ENCODE results near the gene LLCFC1.

Gene LLCFC1

DNA sequence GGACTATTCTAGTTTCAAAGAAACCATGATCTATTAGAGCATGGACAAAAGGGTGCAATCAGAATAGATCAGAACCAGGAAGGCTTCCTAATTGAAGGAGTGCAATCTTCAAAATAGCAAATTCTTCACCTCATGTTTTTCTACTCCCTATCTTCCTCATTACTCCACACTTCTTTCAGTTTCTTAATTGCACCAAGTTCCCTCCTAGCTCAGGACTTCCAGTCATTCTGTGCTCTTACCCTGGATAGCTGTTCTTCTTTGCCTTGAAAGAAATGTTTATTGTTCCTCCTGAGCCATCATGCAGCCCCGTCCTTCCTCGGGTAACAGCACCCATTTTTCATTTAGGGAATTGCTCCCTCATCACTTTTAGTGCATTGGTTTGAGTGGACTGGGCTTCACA lies 28.8 kb upstream of the LLCFC1 start:
- DNase-seq (ENCODE audit: low read depth in 2 of 2) = no peak

DNA sequence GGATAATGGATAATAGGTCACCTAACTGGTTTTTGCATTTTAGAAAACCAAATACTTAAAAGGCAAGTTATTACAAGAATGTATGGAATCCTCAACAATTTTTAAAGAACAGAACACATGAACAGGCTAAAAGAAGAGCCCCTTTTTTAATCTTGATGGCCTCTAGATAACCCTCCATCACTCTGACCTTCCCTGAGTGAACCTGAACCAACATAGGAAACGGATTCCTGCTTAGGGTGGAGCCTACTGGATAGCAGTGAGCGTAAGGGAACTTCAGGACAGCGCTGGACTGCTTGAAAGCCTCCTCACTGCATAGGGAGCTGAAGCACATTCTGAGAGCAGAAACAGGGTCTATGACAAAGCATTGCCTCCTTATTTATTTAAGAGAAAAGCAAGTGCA lies 26.2 kb upstream of the LLCFC1 start:
- no peak for DNase-seq (ENCODE audit: low read depth in 2 of 2)

DNA sequence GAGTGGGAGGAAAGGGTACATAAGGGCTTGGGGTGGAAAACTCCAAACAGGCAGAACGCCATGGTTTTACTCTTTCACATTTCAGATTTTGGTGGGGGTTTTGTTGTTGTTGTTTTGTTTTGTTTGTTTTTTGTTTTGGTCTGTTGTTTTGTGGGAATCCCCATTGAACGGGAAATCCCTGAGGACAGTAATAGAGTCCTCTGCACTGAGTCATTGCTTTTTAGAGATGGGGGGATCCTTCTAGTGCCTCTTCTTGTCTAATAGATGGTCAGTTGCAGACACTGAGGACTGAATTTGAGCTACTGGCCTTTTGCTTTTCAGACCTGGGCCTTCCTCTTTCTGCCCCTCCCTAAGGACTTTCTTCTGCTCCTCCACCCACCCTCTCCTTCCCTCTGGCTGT lies 25.7 kb upstream of the LLCFC1 start:
- no peak for DNase-seq (ENCODE audit: low read depth in 2 of 2)

DNA sequence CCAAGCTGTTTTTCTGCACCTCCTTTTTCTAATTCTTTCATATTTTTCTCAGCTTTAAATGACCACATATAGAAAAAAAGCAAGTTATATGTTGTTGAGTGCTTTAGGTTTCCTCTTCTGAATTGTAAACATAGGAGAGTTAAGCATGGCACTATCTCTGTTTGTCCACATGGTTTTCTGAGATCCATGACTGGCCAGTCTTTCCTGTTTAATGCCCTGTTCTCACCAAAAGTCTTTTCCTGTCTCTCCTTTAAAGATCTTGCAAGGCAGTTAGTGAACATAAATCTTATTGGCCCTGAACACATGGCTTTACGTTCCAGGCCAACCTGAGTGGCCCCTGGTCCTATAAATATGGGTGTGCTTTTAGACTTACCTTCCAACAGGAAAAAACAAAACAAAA lies 25.2 kb upstream of the LLCFC1 start:
- DNase-seq (ENCODE audit: low read depth in 2 of 2) = no peak

DNA sequence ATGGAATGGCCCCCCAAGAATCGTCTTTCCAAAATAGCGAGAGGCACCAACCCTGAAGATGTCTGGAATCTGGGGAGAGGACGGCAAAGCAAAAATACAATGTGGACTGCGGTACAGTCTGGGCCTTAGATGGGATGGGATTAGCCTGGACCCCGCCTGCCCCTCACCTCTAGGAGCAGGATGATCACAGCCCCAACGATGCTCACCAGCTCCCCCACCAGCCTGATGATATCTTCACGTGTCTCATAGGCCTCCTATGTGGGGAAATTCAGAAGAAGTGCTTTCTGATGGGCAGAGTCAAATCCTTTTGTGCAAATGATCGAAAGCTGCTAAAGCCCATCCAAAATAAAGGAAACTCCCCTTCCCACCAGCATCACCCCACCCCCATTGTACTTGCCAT lies 24.0 kb upstream of the LLCFC1 start:
- DNase-seq (ENCODE audit: low read depth in 2 of 2) = no peak

DNA sequence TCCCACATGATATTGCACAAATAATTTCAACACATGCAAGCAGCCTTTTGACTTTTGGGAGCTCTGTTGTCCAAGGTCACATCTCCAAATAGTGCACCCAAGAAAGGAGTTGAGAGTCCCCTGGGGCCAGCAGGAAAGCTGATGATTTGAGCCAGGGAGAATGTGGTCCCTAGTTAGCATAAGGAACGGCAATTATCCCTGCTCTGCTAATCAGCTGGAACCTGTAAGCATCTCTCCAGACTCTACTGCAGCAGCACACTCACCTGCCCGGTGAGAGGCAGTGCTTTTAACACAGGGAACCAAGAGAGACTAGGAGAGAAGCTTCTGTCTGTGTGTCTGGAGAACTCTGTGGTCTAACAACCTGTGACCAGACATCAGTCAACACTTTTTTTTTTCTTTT lies 22.8 kb upstream of the LLCFC1 start:
- DNase-seq (ENCODE audit: low read depth in 2 of 2) = no peak

DNA sequence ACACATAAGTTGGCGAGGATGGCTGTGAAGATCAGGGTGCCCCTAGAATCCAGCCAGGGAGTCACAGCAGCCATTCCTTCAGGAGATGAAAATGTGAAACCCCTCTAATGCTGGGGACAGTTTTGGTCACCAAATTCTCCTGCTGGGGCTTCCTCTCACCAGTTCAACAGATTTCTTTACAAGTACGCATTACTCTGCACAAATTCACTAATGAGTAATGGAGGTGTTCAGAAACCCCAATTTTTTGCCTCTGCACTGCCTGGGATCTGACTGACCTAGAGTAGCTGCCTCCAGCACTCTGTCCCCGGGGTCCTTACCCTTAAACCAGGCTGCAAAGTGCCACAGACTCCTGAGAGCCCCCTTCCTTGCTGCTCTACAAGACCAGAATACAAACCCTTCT lies 21.8 kb upstream of the LLCFC1 start:
- DNase-seq (ENCODE audit: low read depth in 2 of 2) = no peak

DNA sequence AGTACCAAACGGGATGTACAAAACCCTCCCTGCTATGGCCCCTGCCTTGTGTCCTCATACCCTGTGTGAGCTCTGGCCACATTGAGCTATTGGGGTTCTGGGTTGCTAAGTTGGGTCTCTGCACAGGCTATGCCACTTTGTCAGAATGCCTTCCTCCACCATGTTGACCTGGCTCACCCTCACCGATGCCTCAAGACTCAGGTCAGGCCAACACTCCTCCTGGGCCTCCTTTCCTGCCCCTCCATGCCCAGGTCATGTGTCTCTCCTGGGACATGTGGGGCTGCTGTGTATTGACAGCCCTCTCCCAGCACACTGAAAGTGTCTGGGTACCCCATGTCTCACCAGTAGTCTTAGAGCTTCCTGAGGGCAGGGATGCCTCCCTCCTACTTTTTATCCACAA lies 20.4 kb upstream of the LLCFC1 start:
- no peak for DNase-seq (ENCODE audit: low read depth in 2 of 2)

DNA sequence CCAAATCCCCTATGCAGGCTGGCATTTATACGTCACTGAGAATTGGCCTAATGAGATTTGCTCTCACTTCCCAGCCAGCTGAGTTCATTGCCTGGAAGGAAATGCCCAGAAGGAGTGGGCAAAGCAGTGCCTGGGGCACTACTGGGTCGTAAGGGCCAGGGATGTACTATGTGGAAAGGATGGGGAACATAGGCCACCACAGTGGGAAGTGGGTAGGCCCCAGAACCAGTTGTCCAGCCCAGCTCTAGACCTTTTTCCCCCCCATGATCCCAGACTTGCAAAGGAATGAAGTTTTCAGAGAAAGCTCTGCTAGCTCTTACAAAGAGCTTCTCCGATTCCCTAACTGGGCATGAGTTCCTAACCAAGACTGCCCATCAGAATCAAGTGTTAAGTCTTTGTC lies 19.6 kb upstream of the LLCFC1 start:
- no peak for DNase-seq (ENCODE audit: low read depth in 2 of 2)

DNA sequence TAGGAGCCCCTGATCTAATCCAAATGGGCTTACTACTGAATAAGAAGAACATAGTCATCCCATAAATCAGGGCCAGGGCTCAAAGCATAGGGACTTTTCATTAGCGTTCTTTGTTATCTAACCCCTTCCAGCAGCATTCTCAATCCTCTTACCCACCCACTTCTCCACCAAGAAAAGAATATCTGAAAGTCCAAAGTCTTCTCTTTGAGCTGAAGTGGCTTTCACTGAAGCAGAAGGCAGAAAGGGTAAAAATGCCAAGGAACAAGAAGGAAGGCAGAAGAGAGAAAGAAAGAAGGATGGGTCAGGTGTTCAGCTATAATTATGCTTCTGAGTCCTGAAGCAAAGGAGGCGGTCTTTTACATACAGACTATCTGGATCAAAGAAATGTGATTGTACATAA lies 15.9 kb upstream of the LLCFC1 start:
- no peak for DNase-seq (ENCODE audit: low read depth in 2 of 2)

DNA sequence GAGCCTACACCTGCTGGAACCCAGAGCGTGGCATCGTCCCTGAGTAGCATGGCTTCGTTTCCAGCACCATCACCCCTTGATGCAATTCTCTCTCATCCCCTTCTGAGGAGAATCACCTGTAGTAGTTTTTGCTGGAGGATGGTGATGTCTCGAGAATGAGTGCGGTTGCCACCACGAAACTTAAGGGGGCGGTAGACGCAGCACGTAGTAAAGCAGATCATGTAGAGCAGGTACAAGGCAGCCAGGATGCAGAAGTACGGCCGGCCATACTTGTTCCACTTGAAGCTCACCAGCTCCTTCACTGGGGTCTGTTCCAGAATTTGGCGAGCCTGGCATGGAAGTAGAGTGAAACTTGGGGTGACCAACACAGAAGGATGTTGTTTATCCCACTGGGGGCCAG lies 13.9 kb upstream of the LLCFC1 start:
- no peak for DNase-seq (ENCODE audit: low read depth in 2 of 2)

DNA sequence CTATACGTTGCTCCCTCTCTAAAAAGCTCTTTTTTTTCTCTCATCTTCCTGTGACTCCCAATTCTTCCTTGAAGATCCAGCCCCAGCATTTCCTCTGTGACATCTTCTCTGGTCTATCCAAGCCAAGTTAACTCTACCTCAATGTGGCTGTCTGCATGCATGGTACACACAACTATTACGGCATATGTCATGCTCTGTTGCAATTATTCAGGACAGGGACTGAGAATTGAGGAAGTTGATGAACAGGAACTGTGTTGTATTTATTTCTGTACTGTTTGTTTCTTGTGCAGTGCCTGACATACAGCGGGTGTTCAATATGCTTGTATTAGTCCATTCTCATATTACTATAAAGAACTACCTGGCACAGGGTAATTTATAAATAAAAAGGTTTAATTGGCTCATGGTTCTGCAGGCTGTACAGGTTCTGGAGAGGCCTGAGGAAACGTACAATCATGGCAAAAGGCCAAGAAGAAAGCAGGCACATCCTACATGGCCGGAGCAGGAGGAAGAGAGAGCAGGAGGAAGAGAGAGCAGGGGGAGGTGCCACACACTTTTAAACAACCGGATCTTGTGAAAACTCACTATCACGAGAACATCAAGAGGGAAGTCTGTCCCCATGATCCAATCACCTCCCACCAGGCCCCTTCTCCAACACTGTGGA lies 12.1 kb upstream of the LLCFC1 start:
- DNase-seq (ENCODE audit: low read depth in 2 of 2) = no peak

DNA sequence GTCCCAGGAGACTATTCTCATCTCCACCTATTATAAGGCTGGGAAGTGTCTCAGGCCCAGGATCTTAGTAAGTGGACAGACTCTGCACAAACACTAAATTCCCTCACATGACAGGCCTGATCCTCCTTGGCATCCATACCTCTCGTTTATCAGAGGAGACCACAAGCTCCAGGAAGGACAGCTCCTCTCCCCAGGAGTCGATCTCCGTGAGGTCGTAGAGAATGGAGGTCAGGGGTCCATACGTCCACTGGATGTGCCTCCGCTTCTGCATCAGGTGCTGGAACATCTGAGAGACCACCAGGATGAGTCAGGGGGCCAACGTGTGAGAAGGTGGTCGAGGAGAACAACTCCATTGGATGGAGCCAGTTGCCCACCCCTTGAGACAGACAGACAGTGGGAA lies 11.3 kb upstream of the LLCFC1 start:
- no peak for DNase-seq (ENCODE audit: low read depth in 2 of 2)

DNA sequence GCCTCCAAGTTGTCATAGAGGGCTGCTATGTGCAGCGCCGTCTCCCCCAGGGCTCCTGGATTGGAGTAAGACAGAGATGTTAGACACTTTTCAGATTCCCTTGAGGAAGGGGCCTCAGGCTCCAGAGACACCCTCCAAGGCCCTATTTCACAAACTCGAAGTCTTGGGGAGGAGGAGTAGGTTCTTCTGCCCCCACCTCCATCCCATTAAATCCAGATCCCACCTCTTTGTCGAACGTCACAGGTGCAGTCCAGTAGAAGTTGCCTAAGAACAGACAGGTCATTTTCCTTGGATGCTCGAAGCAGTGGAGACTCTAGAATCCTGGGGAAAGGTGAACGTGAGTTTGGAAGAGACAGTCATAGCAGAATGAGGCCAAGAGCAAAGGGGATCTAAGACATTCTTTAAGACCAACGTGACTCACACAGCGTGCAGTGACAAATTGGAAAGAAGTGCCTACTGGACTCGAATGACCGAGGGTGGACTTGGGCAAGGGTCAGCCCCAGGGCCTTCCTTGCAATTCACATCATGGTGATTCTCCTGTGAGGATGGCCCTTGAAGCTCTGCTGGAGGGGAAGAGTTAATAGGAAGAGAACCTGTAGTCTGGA lies 9.1 kb upstream of the LLCFC1 start:
- no peak for DNase-seq (ENCODE audit: low read depth in 2 of 2)

DNA sequence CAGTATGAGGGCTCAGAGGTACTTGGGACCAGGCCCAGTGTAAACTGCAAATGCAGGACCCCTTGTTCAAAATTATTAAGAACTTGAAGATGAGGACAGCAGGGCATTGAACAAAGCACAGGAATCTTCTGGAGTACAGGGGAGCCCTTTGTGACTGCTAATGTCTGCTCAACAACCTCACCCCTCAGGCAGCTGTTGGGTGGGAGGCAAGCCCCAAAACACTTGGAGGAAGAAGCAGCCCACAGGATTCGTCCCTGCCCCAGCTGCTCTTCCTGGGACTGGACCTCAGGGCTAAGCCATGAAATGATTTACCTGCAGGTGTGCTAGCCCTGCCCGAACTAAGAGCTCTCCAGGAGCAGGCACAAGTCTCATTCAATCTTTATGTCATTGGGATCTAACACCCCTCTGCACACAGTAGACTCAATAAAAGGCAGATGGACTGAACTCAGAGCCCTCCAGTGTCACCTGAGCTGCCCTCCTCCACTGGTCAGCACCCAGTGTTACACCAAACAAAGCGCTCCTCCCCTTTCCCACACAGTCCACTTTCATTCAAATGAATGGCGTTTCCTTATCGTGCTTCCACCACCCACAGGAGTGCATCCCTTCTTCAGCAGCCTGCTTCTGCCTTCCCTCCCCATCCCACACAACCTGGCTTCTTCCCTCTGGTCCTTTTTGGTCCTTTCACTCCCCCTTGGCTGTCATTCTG lies 6.7 kb upstream of the LLCFC1 start:
- no peak for DNase-seq (ENCODE audit: low read depth in 2 of 2)

DNA sequence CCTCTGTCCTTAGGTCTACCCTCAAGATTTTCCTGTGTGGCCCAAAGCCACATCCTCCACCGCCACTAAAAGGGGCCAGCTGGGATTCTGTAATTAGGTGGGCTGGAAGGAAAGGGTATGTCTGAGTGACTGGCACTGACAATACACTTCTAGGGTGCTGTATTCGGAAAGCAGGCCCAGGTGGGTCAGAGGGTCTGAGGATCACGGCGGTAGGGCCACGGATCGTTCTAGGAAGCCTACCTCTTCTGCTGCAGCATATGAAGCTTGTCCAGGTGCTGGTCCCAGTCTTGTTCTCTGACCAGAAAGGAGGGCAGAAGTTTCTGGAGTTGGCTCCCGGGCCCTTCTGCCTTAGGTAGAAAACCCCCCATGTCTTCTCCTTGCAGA lies 6.2 kb upstream of the LLCFC1 start:
- DNase-seq (ENCODE audit: low read depth in 2 of 2) = no peak

DNA sequence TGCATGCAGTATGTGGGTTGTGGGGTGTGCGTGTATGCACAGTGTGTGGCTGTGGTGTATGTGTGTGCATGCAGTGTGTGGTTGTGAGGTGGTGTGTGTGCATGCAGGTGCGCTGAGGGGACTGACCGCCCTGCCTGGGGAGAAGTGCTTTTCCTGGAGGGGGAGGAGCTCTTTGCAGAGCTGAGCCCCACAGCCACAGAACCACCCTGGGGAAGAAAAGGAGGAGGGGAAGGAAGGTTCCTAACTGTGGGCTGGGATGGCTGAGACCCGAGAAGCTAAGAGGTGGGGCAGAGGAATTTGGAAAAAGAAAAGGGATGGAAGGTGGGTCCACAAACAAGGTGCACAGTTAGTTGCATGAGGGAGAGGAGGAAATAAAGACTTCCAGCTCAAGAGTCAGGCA lies 5.7 kb upstream of the LLCFC1 start, which contains the start of gene TRPV5:
Gene TRPV5 (minus strand): TSS at position 123 of the 400 bp plus-strand sequence. CDS start 287 bp downstream, outside the sequence.
- no peak for DNase-seq (ENCODE audit: low read depth in 2 of 2)

DNA sequence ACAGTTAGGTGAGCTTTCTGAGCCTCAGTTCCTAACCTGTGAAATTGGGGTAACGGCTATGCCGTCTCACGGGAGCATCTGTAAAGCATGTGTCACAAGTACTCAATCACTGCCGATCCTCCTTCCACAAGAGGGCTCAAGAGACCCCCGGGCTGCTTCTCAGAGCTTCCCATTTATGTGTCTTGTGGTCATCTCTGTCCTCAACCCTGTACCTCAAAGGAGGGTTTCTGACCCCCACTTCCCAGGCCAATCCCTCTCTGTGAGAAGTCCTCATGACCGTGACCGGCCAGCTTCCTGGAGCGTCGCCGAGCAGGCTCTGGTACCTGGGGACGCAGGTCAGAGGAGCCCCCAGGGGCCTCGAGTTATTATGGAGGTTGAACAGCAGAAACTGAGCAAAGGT lies 5.2 kb upstream of the LLCFC1 start:
- no peak for DNase-seq (ENCODE audit: low read depth in 2 of 2)

DNA sequence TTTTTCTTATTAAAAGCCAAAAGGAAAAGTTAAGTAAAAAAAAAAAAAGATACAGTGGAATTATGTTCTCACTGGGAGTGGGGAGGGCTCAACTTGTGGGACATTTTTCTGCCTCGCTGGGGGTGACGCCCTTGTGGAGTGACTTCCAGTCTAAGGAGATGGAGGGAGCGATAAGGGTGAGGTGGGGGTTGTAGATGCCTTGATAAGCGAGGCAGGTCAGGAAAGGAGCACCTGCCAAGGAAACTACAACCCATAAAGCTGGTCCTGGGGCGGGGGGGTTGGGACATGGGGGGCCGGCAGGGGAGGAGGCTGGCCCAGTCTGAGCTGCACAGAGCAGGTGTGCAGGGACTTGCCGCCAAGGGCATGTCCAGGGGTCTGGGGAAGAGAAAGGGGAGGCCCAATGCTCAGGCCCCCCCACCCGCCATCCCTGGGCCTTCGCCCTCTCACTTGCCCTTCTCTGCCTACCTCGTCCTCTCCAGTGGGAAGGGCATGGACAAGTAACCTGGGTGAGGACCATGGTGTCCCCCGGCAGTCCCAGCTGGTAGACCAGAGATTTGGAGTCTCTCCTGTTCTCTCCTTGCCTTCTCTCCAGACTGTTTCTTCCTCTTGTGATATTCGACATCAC lies 3.2 kb upstream of the LLCFC1 start:
- no peak for DNase-seq (ENCODE audit: low read depth in 2 of 2)

DNA sequence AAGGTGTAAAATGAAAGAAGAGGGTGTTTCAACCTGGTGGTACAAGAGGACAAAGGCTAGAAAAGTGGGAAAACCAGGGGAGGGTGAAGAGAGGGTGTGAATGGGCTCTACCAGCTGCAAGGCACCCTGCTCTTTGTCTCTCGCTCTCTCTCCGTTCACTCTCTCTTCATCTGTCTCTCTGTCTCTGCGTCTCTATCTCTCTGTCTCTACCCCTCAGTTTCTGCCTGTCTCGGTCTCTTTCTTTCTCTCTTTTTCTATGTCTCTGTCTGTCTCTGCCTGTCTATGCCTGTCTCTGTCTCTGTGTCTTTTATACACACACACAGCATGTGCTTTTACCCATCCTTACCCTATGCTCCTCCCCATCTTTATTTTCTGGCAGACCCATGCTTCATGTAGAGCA lies 673 bp upstream of the LLCFC1 start:
- DNase-seq (ENCODE audit: low read depth in 2 of 2) = no peak

DNA sequence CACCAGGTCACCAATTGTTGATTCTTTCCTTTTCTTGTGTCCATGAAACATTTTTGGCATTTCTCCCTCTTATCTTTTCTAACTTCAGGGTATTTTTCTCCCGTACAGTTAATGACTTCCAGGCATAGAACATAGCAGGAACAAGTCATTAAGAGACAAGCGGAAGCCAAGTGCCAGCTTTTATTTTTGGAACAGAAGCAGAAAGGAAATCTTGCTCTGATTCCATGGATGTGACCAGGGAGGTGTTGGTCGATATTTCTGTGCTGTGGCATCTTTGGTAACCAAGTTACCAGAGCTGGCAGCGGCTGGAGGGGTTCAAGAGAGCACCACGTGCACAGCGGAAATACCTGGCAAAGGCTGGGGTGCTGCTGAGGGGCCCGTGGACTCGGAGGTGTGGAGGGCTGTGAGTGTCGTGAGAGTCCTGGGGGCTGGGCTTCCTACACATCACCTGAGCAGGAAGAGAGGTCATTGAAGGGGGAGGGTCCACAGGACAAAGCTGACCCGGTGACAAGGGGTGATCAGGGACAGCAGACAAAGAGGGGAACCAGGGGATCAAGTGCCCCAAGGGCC lies 1.8 kb downstream of the LLCFC1 start:
- no peak for DNase-seq (ENCODE audit: low read depth in 2 of 2)

DNA sequence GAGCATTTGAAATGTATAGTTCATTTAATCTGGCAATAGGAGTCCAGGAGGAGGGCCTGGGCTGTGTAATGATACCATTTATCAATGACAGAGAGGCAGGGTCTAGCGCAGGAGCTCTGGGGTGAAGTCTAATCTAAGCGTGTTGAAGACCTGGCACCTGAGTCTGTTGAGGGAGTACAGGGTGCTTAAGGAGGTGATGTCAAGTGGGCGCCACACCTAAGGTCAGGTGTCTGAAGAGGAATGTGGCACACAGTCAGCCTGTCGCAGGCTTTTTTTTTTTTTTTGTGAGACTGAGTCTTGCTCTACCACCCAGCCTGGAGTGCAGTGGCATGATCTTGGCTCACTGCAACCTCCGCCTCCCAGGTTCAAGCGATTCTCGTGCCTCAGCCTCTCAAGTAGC lies 2.3 kb downstream of the LLCFC1 start:
- DNase-seq (ENCODE audit: low read depth in 2 of 2) = no peak

DNA sequence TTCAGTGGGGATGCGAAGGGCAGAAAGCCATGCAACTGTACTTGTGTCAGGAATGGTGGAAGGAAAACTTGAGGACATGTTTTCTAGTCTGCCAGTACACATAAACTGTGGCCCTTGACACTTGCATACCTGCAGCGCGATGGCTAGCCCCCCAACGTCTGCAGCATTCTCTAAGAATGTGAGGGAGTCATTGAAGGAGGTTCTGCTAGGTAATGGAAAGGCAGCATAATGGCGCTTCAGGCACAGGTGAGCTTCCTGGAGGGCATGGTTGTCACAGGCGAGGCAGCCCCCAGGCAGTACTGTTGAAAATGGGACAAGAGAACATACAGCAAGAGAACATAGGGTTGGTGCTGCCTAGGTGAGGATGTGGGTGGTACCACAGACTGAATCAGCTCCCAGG lies 3.5 kb downstream of the LLCFC1 start:
- no peak for DNase-seq (ENCODE audit: low read depth in 2 of 2)

Measured in stimulated activated CD8-positive, alpha-beta memory T cell treated with anti-CD3 and anti-CD28 coated beads, Interleukin-7, amount 100 ng/mL, for 4 hours (primary cell).